Stimulated activated CD4-positive, alpha-beta T cell treated with anti-CD3 and anti-CD28 coated beads, Interleukin-2, amount 100 ng/mL, for 4 hours (primary cell): Measurements from ENCODE around the gene DNAJC12.
"Not testable (repeated sequence)": the region's sequence is repeated elsewhere in the genome, so short reads cannot be mapped to it uniquely, and the experiment has no call there.

Source experiments
- DNase-seq: peaks from one replicate; pipeline ENCODE4 v3.0.0-alpha.2; 2020; ENCODE audit warnings: low read depth

DNAJC12 gene

GRCh38 chr10:67839951-67840350 is 2.0 kb upstream of the DNAJC12 start:
- no peak for DNase-seq

- DNase-seq, result not testable (repeated sequence)
These were observed 1.5 kb upstream of the DNAJC12 start for GRCh38 chr10:67839511-67839910.

- DNase-seq, result no peak
These were observed 1.0 kb downstream of the DNAJC12 start for GRCh38 chr10:67836972-67837371.

GRCh38 chr10:67836488-67836887 is 1.5 kb downstream of the DNAJC12 start:
- no peak for DNase-seq

GRCh38 chr10:67835541-67836394 is 2.2 kb downstream of the DNAJC12 start:
- DNase-seq, result not testable (repeated sequence)

- no peak for DNase-seq
These were observed 3.6 kb downstream of the DNAJC12 start for GRCh38 chr10:67834375-67834774.

- DNase-seq, result no peak
These were observed 10.2 kb downstream of the DNAJC12 start for GRCh38 chr10:67827811-67828210.

- DNase-seq, result no peak
These were observed 18.2 kb downstream of the DNAJC12 start for GRCh38 chr10:67819768-67820204.

GRCh38 chr10:67818323-67818722 is 19.7 kb downstream of the DNAJC12 start:
- DNase-seq, result no peak

GRCh38 chr10:67816719-67817118 is 21.3 kb downstream of the DNAJC12 start:
- DNase-seq, result no peak

- no peak for DNase-seq
These were observed 22.4 kb downstream of the DNAJC12 start for GRCh38 chr10:67815571-67816059.

- no peak for DNase-seq
These were observed 26.0 kb downstream of the DNAJC12 start for GRCh38 chr10:67812007-67812406.

- no peak for DNase-seq
These were observed 28.9 kb downstream of the DNAJC12 start for GRCh38 chr10:67809107-67809506.

- no peak for DNase-seq
These were observed 29.3 kb downstream of the DNAJC12 start for GRCh38 chr10:67808704-67809103.

GRCh38 chr10:67807855-67808456 is 30.0 kb downstream of the DNAJC12 start:
- DNase-seq, result no peak

GRCh38 chr10:67804395-67804678 is 33.7 kb downstream of the DNAJC12 start:
- DNase-seq, result no peak

GRCh38 chr10:67803588-67804394 is 34.2 kb downstream of the DNAJC12 start:
- no peak for DNase-seq

- DNase-seq, result no peak
These were observed 35.0 kb downstream of the DNAJC12 start for GRCh38 chr10:67802767-67803538.

- no peak for DNase-seq
These were observed 36.9 kb downstream of the DNAJC12 start for GRCh38 chr10:67801118-67801517.

GRCh38 chr10:67794909-67795460 is 43.0 kb downstream of the DNAJC12 start:
- DNase-seq, result no peak

- no peak for DNase-seq
These were observed 43.7 kb downstream of the DNAJC12 start for GRCh38 chr10:67794256-67794655.

GRCh38 chr10:67793313-67793712 is 44.7 kb downstream of the DNAJC12 start:
- DNase-seq, result no peak
